NCI-H1105 treated with DMSO at 0.1 percent for 48 hours (cell line): ENCODE measurements around the gene LAMTOR2.
A peak's percentile ranks its signal among the peaks of the same experiment; 100 is the strongest.
"Not testable (repeated sequence)": the region's sequence is repeated elsewhere in the genome, so short reads cannot be mapped to it uniquely, and the experiment has no call there.

Experiments
- DNase-seq: peaks from one replicate; lab custom pipeline; 2025; lab: John Stamatoyannopoulos, UW

LAMTOR2 gene

DNA sequence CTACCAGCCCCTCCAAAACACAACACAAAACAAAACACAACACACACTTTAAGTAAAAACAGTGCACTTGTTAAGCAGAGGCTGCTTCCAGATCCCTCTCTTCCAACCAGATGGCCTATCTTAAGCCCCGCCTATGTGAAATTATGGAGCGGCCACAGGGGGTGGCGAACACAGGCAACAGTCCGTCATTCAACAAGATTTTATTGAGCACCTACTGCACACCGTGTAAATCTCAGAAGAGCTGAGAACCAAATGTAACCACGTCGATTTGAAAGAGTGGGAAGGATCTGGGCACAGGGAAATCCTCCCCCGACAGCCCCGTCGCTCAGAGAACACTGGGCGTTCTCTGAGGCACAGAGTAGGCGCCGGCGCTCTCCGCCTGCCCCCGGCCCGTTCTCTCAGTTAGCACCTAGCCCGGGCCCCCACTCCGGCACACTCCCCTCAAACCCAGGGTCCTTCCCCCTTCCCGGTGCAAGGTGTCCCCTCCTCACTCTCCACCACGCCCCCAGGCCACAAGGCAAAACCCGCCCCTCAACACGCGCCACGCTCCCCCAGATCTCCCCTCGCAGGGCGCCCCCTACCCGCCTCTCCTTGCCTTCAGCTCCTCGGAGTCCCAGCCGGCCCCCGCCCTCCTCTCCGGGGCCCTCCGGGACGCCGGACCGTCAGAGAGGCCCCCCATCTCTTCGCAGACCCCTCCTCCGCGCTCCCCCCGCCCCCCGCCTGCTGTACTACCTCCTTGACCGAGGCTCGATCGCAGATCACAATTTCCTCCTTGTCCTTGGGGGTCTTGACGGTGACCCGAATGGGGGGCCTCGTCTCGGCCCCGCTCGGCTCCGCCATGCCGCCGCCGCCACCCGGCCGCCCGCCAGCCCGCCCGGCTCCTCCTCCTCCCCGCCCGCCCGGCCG is 1.5 kb upstream of the LAMTOR2 start:
- DNase-seq, result peak; percentile 39

DNA sequence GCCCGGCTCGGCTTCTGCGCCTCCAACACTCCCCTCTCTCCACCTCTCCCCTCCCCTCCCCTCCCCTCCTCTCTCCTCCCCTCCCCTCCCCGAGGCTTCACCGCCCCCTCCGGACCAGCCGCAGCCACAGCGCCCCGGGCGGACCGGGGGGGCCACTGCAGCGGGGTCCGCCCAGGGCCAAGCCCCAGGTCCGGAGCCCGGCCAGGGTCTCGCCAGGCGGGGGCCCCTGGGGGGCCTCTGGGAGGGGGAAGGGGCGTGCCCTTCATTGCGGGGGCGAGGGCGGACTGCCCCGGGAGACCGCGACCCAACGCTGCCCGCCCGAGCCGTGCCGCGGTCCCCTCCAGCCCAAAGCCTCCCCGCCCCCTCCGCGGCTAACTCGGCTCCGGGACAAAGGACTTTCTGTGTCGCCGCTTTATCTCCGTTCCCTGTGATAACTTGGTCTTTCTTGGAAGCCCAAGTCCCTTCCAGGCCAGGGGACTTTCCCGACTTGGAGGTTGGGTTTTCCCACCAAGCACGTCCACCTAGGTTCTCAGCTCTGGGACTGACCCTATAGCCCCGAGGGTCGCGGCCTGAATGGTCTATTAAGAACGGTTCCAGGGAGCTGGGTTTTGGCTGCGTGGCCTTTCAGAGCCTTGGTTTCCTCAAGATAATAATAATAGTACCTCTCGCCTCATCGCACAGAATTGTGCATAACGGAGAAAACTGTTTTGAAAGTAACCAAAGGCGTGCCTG is 648 bp upstream of the LAMTOR2 start, which contains the start of gene UBQLN4:
Gene UBQLN4 (minus strand): TSS at position 31 of the 732 bp plus-strand sequence. CDS start 97 bp downstream, outside the sequence.
- DNase-seq, result peak; percentile 82

DNA sequence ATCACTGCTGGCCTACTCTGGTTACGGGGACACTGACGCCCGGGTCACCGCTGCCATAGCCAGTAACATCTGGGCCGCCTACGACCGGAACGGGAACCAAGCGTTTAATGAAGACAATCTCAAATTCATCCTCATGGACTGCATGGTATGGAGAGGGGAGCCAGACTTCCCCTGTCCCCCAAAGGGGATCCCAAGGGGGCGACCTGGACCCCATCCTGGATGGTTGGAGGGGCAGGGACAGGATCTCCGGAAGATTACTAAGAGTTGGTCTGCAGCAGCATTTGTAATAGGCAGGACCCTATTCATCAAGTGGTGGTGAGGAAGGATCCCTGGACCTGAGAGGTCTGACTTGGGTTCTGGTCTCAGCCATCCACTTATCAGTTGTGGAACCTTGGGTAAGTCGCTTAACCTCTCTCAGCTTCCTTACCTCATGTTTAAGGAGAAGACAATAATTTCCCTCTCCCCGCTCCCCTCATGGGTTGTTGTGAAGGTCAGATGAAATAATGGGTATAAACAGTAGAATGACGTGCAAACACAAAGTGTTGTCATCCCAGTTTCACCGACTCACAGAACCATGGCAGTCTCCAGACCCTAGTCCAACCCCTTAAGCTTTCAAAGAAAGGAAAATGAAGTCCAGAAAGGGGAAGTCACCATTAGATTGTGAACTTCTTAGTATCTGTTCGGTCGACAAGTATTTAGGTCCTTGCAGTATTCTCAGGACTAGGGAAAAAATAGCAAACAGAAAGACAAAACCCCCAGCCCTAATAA is 883 bp downstream of the LAMTOR2 start:
- DNase-seq, result no peak

DNA sequence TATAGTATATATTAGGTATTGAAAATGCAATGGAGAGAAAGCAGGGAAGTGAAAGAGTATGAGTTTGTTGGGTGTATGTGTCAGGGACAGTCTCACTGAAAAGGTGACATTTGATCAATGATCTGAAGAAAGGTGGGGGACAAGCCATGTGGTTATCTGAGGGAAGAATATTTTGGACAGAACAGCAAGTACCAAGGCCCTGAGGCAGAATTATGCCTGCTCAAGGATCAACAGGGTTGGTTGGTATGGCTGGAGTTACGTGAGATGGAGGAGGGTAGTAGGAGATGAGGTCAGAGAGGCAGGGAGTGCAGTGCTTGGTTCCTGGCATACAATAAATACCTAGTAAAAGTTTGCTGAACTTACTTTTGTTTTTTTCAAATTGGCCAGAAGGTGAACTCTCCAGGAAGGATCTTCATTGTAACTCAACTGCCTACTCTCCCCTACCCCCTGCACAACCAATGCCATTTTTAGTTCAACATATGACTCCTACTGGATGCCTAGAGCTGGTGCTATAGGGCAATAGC is 1.8 kb downstream of the LAMTOR2 start:
- DNase-seq, result no peak

DNA sequence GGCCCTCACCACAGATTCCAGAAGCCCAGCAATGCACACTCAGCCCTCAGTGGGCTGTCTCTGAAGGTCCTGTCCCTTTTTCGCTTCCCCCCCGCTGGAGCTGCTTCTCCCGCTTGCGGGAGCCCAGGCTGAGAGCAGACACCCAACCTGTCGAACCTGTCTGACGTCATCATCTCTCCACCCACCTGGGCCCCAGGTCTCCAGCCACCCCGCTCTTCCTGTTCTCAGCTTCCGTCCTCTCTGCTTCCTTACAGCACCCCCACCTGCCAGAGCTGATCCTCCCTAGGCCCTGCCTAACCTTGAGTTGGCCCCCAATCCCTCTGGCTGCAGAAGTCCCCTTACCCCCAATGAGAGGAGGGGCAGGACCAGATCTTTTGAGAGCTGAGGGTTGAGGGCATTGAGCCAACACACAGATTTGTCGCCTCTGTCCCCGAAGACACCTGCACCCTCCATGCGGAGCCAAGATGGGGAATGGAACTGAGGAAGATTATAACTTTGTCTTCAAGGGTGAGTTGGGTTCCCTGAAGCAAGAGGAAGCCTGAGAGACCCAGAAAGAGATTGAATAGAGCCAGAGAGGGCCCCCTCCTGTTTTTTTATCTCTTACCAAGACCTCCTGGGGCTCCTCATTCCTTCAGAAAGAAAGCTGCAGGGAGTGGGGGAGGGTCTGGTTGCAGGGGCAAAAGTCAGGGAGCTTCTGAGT is 6.5 kb downstream of the LAMTOR2 start, which contains the start of gene RAB25:
Gene RAB25 (plus strand): TSS at position 224 of the 700 bp plus-strand sequence. CDS start 241 bp downstream, at position 465.
- DNase-seq, result peak; percentile 43

DNA sequence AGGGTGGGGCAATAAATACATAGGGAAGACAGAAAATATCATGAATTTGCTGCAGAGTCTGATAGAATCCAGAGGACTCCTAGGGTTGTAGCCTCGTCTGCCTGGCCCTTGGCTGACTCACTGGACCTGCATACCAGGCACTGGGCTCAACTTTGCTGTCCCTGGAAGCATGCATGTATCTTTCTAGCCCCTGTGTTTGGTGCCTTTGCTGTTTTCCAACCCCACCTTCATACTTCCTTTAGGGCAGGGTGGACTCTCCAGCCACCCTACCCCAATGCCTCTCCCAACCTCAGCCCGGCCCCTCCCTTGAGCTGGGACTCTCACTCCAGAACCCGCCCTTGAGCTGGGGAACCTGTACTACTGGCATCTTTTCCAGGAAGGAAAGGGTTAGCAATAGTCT is 7.6 kb downstream of the LAMTOR2 start:
- no peak for DNase-seq

DNA sequence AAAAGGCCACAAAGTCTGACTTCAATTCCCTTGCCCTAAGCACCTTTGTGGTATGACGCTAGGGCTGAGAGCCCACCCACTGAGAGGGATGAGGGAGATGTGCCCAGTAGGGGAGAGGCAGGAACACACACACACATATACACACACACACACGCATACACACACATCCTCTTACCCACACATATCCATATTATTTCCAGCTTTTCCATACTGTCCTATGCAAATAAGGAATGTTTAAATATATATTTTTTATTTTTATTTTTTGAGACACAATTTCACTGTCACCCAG is 9.4 kb downstream of the LAMTOR2 start:
- no peak for DNase-seq

DNA sequence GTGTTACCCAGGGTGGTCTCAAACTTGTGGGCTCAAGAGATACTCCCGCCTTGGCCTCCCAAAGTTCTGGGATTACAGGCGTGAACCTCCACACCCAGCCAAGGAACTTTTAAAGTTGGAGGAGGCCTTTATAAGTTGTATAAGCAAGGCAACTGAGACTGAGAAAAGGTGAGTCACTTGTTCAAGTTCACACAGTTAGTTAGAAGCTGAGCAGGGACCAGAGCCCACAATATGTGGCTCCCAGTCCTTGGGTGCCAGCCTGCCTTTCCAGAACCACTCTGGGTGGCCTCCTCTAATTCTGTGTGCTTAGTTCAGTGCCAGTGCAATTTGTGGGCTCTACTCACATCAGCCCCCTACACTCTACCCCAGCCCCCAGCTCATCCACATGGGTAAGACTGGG is 10.0 kb downstream of the LAMTOR2 start:
- no peak for DNase-seq

DNA sequence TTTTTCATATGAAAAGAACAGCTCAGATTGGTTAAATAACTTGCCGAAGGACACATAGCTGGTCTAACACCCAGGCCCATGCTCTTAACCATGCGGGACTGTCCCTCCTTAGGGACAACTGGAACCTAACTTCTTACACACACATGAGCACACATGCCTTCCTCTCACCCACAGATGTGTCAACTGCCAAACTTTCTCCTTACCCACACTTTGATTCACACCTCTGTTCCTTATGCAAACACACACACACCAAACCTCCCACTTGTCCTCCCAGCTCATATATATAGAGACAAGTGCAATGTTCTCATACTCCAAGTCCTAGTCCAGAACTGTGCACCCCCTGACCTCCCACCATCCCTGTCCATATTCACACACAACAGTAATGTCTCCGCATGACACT is 10.6 kb downstream of the LAMTOR2 start:
- no peak for DNase-seq

DNA sequence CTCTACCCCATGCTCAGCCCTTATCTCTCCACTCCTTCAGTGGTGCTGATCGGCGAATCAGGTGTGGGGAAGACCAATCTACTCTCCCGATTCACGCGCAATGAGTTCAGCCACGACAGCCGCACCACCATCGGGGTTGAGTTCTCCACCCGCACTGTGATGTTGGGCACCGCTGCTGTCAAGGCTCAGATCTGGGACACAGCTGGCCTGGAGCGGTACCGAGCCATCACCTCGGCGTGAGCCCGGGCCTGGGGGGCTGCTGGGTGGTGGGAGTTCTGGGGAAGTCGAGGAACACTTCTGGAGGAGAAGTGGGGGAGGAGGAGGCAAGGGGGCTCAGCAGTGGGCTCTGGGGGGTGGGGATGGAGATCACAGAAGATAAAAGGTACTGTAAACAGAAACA is 11.3 kb downstream of the LAMTOR2 start:
- DNase-seq, result no peak

DNA sequence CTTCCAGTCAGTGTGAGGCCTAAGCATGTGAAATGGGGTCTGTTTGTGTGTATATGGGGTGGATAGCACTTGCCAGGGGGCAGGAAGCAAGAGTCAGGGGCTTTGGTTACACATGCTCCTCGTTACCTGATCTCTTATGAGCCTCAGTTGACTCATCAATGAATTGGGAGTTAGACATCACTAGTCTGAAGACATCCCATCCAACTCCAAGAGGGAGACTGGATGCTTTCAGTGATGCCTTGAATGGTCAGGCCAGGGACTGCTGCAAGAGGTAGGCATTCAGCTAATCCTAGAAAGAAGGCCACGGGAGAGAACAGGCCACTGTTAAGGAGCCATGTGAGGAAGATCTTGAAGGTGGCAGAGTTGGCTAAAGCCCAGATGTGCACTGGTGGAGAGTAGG is 12.7 kb downstream of the LAMTOR2 start:
- no peak for DNase-seq

DNA sequence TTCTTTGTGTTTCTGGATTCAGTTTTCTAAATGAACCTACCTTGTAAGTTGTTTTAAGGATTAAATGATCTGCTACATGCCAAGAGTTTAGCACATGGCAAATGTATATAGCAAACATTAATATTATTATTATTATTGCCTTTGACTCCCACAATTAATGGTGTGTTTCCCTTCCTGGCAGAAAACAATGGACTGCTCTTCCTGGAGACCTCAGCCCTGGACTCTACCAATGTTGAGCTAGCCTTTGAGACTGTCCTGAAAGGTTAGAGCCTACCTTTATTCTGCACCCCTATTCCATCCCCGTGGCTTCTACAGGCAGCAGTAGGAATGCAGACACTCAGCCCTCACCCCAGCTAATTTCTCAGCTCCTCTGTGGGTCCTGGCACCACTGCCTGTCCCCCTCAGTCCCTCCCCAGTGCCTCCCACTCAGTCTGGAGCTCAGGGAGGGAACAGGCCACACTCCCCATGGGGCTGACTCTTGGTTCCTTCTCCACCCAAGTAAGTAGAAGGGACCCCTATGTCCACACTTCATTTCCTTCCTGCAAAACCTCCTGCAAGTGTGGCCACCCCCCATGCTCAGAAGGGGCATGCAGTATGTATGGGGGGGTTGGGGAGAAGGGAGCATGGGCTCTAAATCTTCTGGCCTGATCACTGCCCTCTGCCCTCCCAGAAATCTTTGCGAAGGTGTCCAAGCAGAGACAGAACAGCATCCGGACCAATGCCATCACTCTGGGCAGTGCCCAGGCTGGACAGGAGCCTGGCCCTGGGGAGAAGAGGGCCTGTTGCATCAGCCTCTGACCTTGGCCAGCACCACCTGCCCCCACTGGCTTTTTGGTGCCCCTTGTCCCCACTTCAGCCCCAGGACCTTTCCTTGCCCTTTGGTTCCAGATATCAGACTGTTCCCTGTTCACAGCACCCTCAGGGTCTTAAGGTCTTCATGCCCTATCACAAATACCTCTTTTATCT is 15.2 kb downstream of the LAMTOR2 start:
- DNase-seq, result no peak

DNA sequence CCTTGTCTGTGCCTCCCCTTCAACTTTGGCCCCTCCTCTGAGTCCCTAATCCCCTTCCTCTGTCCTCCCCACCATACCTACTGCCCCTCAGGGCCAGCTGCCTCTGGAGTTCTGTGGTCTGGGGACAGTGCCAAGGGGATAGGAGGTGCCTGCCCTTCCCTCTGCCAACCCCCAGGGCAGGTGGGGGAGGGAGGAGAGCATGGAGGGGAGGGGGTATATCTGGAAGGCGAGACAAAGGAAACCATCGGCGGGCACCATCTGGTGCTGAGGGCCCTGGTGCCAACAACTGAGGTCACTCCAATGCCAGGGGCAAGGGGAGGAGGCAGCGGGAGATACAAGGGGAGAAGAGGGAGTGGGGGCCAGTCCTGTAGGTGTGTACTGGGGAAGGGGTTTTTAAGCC is 16.0 kb downstream of the LAMTOR2 start:
- DNase-seq, result peak; percentile 80

DNA sequence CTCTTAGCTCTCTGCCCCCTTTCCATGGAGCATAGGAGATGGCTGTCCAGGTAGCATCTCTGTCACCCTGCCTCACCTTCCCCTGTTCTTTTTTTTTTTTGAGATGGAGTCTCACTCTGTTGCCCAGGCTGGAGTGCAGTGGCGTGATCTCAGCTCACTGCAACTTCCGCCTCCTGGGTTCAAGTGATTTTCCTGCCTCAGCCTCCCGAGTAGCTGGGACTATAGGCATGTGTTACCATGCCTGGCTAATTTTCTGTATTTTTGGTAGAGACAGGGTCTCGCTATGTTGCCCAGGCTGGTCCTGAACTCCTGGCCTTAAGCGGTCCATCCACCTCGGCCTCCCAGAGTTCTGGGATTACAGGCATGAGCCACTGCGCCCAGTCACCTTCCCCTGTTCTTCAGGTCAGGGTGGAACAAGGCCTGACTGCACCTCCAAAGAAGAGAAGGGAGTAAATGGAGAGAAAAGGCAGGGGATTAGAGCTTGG is 16.8 kb downstream of the LAMTOR2 start:
- not testable (repeated sequence) for DNase-seq

DNA sequence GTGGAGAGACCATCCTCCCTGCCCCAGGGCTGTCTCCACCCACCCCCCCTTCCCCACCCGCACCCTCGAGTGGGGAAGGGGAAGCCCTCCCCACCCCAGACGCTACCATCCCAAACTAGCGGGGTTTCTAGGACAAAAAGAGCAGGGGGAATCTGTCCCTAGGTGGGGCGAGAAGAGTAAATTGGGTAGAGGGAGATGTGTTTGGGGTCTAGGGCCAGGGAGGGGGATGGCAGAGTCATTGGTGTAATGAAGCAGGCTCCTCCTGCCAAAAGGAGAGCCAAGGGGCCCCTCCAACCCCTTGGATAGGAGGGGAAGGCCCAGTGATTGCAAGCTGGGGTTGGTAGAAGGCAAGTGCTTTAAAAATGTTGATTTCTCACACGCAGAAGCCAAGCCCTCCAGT is 17.7 kb downstream of the LAMTOR2 start:
- no peak for DNase-seq

DNA sequence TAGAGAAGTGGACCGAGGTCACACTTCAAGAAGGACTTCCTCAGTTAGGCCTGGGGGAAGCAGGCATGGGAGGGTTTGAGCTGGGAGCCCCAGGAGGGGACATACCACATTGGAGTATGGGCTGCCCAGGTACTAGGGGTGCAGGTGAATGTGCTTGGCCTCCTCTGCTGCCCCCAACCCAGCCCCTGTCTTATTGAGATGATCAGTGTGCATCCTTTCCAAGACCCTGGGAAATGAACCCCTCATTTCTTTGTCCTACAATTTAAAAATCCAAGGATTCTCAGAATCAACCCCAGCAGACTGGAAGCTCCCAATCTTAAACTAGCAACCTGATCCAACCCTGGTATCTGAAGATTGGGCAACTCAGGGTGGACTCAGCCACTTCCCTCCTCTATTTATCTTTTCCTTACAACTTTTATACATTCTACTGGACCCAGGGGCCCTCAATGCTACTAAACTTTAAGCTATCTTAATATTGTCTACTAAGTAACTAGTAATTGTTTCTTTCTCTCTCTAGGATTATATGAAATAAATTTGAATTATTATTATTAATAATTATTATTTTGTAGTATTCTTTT is 18.6 kb downstream of the LAMTOR2 start:
- no peak for DNase-seq

DNA sequence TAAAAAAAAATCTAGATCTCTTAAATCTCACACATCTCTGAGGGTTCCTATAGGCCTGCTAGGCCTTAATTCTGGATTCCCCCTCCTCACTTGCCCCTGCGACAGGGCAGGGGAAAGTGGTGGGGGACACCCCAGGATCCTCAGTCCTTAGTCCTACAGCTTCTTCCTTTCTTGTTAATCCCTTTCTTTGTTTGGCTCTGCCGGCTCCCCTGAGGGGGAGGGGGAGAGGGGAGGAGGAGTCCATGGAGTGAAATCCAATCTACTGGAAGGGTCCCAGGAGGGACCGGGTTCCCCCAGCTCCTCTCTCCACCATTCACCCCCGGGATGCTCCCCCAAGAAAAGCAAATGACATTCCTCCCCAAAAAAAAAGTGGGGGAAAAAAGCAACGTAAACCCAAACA is 19.2 kb downstream of the LAMTOR2 start:
- DNase-seq, result no peak

DNA sequence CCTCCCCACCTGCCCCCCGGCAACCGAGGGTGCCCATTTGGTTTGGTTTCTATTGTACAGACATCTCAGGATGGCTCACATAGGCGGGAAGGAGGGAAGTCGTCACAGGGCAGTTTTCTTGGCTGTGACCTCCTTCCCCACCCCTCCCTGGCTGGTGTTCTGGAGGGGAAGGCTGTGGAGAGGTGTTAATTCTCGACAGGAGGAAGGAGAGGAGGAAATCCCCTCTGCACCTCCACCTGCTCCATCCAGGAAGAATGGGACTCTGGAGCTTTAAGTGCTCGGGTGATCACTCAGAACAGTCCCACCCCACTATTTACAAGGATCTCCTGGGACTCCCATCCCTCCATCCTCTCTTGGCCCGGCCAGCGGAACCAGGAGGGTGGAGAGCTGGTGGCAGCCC is 20.1 kb downstream of the LAMTOR2 start:
- no peak for DNase-seq

DNA sequence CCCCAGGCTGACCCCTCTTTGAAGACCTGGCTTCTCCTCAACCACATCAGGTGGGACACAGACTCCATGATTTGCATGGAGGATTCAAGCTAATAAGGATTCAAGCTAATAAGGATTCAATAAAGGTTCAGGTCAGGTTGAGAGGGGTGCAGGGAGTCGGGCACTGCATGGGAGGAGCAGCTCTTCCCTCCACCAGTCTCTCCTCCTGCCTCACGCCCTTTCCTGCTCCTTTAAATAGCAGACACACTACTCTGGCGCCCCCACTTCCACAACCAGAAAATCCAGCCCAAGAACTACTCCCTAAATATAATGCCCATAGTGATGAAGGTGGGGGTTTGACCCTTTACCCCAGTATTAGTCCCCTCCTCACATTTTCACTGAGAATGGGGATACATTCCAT is 20.6 kb downstream of the LAMTOR2 start:
- DNase-seq, result no peak

DNA sequence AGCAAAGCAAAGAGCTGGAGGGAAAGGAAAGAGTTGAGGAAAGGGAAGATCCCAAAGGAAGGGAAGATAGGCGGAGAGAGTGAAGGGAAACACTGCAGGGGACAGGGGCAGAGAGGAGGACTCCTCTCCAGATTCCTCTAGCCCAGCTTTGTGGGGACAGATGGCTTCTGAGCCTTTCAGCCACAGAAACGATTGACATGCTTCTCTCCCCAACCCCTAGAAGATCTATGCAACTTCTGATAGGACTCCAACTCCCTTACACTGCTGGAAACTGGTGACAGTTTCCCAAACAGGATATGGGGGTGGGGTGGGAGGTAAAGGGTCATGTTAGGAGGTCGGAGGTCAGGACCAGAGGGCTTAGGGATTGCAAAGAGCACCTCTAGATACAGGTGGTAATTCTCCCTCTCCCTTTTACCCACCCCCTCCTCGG is 21.2 kb downstream of the LAMTOR2 start:
- DNase-seq, result no peak
